ENCODE data around the gene THG1L. TPM values are rescaled to one million over a fixed set of nuclear protein-coding genes. Genes with fewer than 3 reads are reported as not detected.

The THG1L gene
- total and polyA plus RNA-seq, 10 of the 15 experiments (the other 5 are each of a cell fraction or from before 2014, with no cell fraction given), result 24.8 to 58.0 (median 34.5) TPM

GRCh38 chr5:157741131-157741530 lies 9.9 kb downstream of the THG1L start:
- RAD21 ChIA-PET (ENCODE audit: unreplicated experiment), result interaction anchor here (0.7 to 1.7 kb wide), 7 partner anchors 22 to 414 kb away, joined by 3 to 4 read pairs (median 3); no protein-coding TSS in a partner anchor
- Histone ChIP-seq H3K9ac (ENCODE audit: control insufficient read depth, insufficient read depth, low read length) (no peak overlapping the region), H3K27me3 (replicated peaks in 1 of 2; ENCODE audit: control insufficient read depth in 2 of 2, insufficient read depth in 2 of 2, low read length in 1 of 2) (no peaks in the 10 kb centered on the region), H3K4me1 (ENCODE audit: control insufficient read depth, insufficient read depth, low read length) (peaks cover 4% of the 10 kb centered on the region; the same call in 1 of the 2 replicates), H4K20me1 (ENCODE audit: control insufficient read depth, insufficient read depth) (no peaks in the 10 kb centered on the region), H3K4me2 (ENCODE audit: control insufficient read depth, insufficient read depth) (no peak overlapping the region), H3K27ac (ENCODE audit: control insufficient read depth, insufficient read depth) (no peak overlapping the region), H2AFZ (ENCODE audit: control insufficient read depth, low read depth, low read length) (no peak overlapping the region), H3K36me3 (ENCODE audit: control insufficient read depth in 2 of 2, insufficient read depth in 2 of 2, low read length in 1 of 2) (peaks cover 2 to 3% of the 10 kb centered on the region in 2 experiments; a peak in 1 of 4 replicates), H3K4me3 (no peak overlapping the region), H3K79me2 (ENCODE audit: control insufficient read depth, insufficient read depth, low read length) (no peaks in the 10 kb centered on the region; the same call in 1 of the 2 replicates), H3K9me3 (replicated peaks; ENCODE audit: control insufficient read depth, insufficient read depth, low read length) (no peaks in the 10 kb centered on the region)
- SMC1A ChIA-PET (ENCODE audit: uncharacterized antibody, unreplicated experiment), result interaction anchor here (2.0 to 6.2 kb wide), 3 partner anchors 10 to 71 kb away, joined by 5 to 40 read pairs (median 5); partner anchors contain the start of genes C5orf52 and THG1L
- POLR2A ChIA-PET, result interaction anchor here (0.6 to 1.5 kb wide), 4 partner anchors 73 to 271 kb away, joined by 3 to 10 read pairs (median 4); no protein-coding TSS in a partner anchor
- ATAC-seq (no peak), DNase-seq (ENCODE audit: low read depth, low spot score) (no peak), FAIRE-seq (no peak)
- TF ChIP-seq, protein P1, sequence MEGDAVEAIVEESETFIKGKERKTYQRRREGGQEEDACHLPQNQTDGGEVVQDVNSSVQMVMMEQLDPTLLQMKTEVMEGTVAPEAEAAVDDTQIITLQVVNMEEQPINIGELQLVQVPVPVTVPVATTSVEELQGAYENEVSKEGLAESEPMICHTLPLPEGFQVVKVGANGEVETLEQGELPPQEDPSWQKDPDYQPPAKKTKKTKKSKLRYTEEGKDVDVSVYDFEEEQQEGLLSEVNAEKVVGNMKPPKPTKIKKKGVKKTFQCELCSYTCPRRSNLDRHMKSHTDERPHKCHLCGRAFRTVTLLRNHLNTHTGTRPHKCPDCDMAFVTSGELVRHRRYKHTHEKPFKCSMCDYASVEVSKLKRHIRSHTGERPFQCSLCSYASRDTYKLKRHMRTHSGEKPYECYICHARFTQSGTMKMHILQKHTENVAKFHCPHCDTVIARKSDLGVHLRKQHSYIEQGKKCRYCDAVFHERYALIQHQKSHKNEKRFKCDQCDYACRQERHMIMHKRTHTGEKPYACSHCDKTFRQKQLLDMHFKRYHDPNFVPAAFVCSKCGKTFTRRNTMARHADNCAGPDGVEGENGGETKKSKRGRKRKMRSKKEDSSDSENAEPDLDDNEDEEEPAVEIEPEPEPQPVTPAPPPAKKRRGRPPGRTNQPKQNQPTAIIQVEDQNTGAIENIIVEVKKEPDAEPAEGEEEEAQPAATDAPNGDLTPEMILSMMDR (IDR thresholded peaks at IDR 0.05 in 2 of 3, conservative IDR thresholded peaks at IDR 0.05 in 1 of 3; ENCODE audit: control insufficient read depth in 2 of 3, extremely low read depth in 1 of 3, insufficient read depth in 1 of 3, low read depth in 3 of 3, low read length in 3 of 3), result no peak
- TF ChIP-seq YY1 (IDR thresholded peaks at IDR 0.05; ENCODE audit: low read depth, low read length), result no peak
- TF ChIP-seq POLR2AphosphoS5 (IDR thresholded peaks at IDR 0.05; ENCODE audit: low read length), result no peak
- no peak for TF ChIP-seq NFXL1 (IDR thresholded peaks at IDR 0.05; ENCODE audit: borderline replicate concordance)
- TF ChIP-seq CREM (IDR thresholded peaks at IDR 0.05; ENCODE audit: low read depth), result no peak
- no peak for TF ChIP-seq ELK1 (IDR thresholded peaks at IDR 0.05; ENCODE audit: low read depth, low read length)
- TF ChIP-seq, protein P2, sequence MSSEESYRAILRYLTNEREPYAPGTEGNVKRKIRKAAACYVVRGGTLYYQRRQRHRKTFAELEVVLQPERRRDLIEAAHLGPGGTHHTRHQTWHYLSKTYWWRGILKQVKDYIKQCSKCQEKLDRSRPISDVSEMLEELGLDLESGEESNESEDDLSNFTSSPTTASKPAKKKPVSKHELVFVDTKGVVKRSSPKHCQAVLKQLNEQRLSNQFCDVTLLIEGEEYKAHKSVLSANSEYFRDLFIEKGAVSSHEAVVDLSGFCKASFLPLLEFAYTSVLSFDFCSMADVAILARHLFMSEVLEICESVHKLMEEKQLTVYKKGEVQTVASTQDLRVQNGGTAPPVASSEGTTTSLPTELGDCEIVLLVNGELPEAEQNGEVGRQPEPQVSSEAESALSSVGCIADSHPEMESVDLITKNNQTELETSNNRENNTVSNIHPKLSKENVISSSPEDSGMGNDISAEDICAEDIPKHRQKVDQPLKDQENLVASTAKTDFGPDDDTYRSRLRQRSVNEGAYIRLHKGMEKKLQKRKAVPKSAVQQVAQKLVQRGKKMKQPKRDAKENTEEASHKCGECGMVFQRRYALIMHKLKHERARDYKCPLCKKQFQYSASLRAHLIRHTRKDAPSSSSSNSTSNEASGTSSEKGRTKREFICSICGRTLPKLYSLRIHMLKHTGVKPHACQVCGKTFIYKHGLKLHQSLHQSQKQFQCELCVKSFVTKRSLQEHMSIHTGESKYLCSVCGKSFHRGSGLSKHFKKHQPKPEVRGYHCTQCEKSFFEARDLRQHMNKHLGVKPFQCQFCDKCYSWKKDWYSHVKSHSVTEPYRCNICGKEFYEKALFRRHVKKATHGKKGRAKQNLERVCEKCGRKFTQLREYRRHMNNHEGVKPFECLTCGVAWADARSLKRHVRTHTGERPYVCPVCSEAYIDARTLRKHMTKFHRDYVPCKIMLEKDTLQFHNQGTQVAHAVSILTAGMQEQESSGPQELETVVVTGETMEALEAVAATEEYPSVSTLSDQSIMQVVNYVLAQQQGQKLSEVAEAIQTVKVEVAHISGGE (CRISPR knock-in tag; IDR thresholded peaks at IDR 0.05), result no peak
- no peak for TF ChIP-seq ZNF207 (IDR thresholded peaks at IDR 0.05; ENCODE audit: borderline replicate concordance)
- no peak for TF ChIP-seq ZNF274 (IDR thresholded peaks at IDR 0.05; ENCODE audit: insufficient read depth, insufficient read length)
- TF ChIP-seq RAD21 (IDR thresholded peaks at IDR 0.05; ENCODE audit: insufficient read depth, low read depth, low read length), result no peak
- no peak for TF ChIP-seq SUZ12 (IDR thresholded peaks at IDR 0.05; ENCODE audit: unreplicated experiment)
- no peak for TF ChIP-seq ZNF384 (IDR thresholded peaks at IDR 0.05; ENCODE audit: borderline replicate concordance, low read depth, low read length)
- no peak for TF ChIP-seq MYB (IDR thresholded peaks at IDR 0.05; ENCODE audit: borderline replicate concordance, low read depth, low read length)
- TF ChIP-seq MAX (IDR thresholded peaks at IDR 0.05; ENCODE audit: low read depth, low read length), result no peak
- no peak for TF ChIP-seq IRF4 (IDR thresholded peaks at IDR 0.05; ENCODE audit: low read depth, low read length)
- CTCF ChIA-PET, result interaction anchor here (0.7 to 8.0 kb wide), 14 partner anchors 11 to 412 kb away, joined by 3 to 95 read pairs (median 5); partner anchors contain the start of genes C5orf52 and THG1L
- no TSS peak for BruUV-seq (replicated peaks)
- in situ Hi-C loops (cut with MboI), result loop anchor here (5.0 kb wide), 1 partner anchor 69 kb away; the partner anchor contains the start of gene C5orf52
- WGBS (ENCODE audit: insufficient coverage, insufficient replicate concordance, low lambda C conversion rate, missing lambda C conversion rate), result 77% methylated on average over 4 of the region's 4 CpGs
- intact Hi-C loops (cut with micrococcal nuclease; ENCODE audit: unreplicated experiment), result loop anchor here (5.0 to 10.0 kb wide), 4 partner anchors 399 to 596 kb away; partner anchors contain the start of gene MED7

Measured in GM12878 (cell line).